ENCODE data around the gene NOC4L. TPM values are rescaled to one million over a fixed set of nuclear protein-coding genes. Genes with fewer than 3 reads are reported as not detected.

NOC4L gene
- total RNA-seq, 2 donors from 2014 or later = 10.9 to 18.1 TPM

DNA sequence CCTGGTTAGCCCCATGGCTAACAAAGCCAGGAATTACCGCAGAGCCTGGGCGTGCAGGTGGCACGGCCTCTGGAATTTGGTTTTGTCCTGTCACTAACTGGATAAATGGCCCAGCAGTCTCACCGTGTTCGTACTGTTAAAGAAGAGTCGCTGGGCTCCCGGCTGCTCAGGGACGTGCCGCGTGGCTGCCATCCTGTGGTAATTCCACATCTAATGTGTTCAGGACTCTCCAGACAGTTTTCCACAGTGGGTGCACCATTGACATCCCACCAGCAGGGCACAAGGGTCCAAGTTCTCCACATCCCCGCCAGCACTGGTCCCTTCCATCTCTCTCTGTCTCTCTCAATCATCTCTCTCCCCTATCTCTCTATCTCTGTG is 19.6 kb downstream of the NOC4L start:
- Histone ChIP-seq H3K4me3 (no peak overlapping the region), H3K36me3 (replicated peaks in 1 of 2; ENCODE audit: insufficient read depth in 1 of 2, low read depth in 2 of 2) (no peaks in the 10 kb centered on the region), H3K9me3 (no peaks in the 10 kb centered on the region), H3K4me1 (no peaks in the 10 kb centered on the region), H3K27me3 (no peaks in the 10 kb centered on the region), H3K27ac (no peak overlapping the region)
- TF ChIP-seq, protein P1, sequence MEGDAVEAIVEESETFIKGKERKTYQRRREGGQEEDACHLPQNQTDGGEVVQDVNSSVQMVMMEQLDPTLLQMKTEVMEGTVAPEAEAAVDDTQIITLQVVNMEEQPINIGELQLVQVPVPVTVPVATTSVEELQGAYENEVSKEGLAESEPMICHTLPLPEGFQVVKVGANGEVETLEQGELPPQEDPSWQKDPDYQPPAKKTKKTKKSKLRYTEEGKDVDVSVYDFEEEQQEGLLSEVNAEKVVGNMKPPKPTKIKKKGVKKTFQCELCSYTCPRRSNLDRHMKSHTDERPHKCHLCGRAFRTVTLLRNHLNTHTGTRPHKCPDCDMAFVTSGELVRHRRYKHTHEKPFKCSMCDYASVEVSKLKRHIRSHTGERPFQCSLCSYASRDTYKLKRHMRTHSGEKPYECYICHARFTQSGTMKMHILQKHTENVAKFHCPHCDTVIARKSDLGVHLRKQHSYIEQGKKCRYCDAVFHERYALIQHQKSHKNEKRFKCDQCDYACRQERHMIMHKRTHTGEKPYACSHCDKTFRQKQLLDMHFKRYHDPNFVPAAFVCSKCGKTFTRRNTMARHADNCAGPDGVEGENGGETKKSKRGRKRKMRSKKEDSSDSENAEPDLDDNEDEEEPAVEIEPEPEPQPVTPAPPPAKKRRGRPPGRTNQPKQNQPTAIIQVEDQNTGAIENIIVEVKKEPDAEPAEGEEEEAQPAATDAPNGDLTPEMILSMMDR (IDR thresholded peaks at IDR 0.05) = peak in 1 of 7 experiments; percentile 6
- TF ChIP-seq POLR2A (IDR thresholded peaks at IDR 0.05) = no peak
- 32 to 38% methylated on average over 8 to 11 of the region's 11 CpGs for WGBS, 2 donors
- DNase-seq (no peak), ATAC-seq (no peak)
- intact Hi-C loops (cut with DNase I) = no loop called here

DNA sequence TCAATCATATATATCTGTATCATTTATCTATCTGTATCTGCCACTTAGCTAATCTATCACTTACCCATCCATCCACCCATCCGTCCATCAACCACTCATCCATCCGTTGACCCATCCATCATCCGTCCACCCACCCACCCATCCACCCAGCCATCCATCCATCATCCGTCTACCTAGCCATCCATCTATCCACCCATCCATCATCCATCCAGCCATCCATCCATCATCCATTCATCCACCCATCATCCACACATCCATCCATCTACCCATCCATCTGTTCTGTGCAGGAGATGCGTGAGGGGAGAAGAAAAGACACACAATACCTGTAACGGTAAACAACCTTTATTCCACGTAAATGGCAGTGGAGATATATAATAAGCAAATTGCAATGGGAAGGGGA is 20.2 kb downstream of the NOC4L start:
- Histone ChIP-seq H3K36me3 (replicated peaks in 1 of 2; ENCODE audit: insufficient read depth in 1 of 2, low read depth in 2 of 2) (no peaks in the 10 kb centered on the region), H3K4me1 (no peaks in the 10 kb centered on the region), H3K27ac (no peak overlapping the region), H3K4me3 (no peak overlapping the region), H3K27me3 (no peaks in the 10 kb centered on the region), H3K9me3 (no peaks in the 10 kb centered on the region)
- no peak for DNase-seq
- WGBS, 2 donors = 70 to 75% methylated on average over 7 of the region's 7 CpGs
- ATAC-seq = no peak
- no peak for TF ChIP-seq POLR2A (IDR thresholded peaks at IDR 0.05)
- TF ChIP-seq, protein P1 (IDR thresholded peaks at IDR 0.05) = no peak
- intact Hi-C loops (cut with DNase I) = no loop called here

DNA sequence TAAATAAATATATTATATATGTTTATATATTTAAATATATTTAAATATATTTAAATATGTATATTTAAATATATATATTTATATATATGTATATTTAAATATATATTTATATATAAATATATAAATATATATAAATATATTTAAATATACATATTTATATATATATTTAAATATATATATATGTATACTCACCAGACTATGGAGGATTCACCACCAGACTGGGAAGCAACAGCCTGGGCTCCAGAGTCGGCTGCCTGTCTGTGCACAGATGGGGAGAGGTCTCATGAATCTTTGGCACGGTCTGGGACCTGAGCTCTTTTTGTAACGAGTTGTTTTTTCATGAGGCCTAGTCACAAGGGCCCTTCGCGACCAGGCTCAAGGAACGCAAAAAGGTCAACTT is 21.3 kb downstream of the NOC4L start:
- peaks cover 0 to 2% of the 10 kb centered on the region in 2 donors for H3K27me3 ChIP-seq
- WGBS, 2 donors = 95% methylated on average over 6 of the region's 6 CpGs
- no peak overlapping the region for H3K27ac ChIP-seq
- H3K36me3 ChIP-seq (replicated peaks in 1 of 2; ENCODE audit: insufficient read depth in 1 of 2, low read depth in 2 of 2) = no peaks in the 10 kb centered on the region
- H3K4me1 ChIP-seq = no peaks in the 10 kb centered on the region
- DNase-seq = no peak
- no peak overlapping the region for H3K4me3 ChIP-seq
- TF ChIP-seq, protein P1 (IDR thresholded peaks at IDR 0.05) = no peak
- TF ChIP-seq POLR2A (IDR thresholded peaks at IDR 0.05) = no peak
- no peak for ATAC-seq
- no peaks in the 10 kb centered on the region for H3K9me3 ChIP-seq
- intact Hi-C loops (cut with DNase I) = no loop called here

DNA sequence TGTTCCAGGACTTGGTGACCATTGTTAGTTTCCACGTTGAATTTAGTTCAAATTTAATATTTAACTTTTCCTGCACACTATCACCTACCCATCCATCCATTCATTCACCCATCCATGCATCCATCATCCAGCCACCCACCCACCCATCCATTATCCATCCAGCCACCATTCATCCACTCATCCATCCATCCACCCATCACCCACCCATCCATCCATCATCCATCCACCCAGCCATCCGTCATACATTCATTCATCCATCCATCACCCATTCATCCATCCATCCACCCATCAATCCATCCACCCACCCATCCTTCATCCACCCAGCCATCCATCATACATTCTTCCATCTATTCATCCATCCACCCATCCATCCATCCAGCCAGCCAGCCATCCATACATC is 21.8 kb downstream of the NOC4L start:
- ATAC-seq (no peak), DNase-seq (no peak)
- Histone ChIP-seq H3K27me3 (peaks cover 0 to 7% of the 10 kb centered on the region in 2 donors), H3K4me1 (no peaks in the 10 kb centered on the region), H3K36me3 (replicated peaks in 1 of 2; ENCODE audit: insufficient read depth in 1 of 2, low read depth in 2 of 2) (no peaks in the 10 kb centered on the region), H3K27ac (no peak overlapping the region), H3K4me3 (no peak overlapping the region), H3K9me3 (no peaks in the 10 kb centered on the region)
- intact Hi-C loops (cut with DNase I) = no loop called here
- TF ChIP-seq POLR2A (IDR thresholded peaks at IDR 0.05) = no peak
- TF ChIP-seq, protein P1 (IDR thresholded peaks at IDR 0.05) = no peak
- WGBS, 2 donors = 78 to 92% methylated on average over 2 of the region's 2 CpGs

DNA sequence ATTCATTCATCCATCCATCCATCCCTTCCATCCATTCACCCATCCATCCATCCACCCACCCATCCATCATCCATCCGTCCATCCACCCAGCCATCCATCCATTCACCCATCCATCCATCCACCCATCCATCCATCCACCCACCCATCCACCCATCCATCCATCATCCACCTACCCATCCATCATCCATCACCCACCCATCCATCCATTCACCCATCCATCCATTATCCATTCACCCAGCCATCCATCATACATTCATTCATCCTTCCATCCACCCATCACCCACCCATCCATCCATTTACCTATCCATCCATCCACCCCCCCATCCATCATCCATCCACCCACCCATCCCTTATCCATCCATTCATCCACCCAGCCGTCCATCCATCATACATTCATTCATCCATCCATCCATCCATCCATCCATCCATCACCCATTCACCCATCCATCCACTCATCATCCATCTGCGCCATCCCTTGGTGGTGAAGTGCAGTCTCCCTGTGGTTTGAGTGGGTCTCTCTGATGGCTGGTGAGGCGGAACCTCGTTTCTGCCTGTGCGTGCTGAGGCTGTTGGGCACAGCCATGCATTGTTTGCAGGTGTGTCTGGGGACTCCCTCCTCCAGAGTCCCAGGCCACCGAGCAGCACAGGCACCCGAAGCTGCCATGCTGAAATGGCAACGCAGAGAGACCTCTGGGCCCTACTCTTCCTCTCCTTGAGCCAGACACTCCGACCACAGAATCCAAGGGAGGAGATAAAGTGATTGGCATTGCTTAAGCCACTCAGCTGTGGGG is 22.7 kb downstream of the NOC4L start:
- ATAC-seq (no peak), DNase-seq (no peak)
- H3K4me1 ChIP-seq = no peaks in the 10 kb centered on the region
- no peaks in the 10 kb centered on the region for H3K9me3 ChIP-seq
- no peak overlapping the region for H3K27ac ChIP-seq
- intact Hi-C loops (cut with DNase I) = no loop called here
- TF ChIP-seq, protein P1 (IDR thresholded peaks at IDR 0.05) = no peak
- TF ChIP-seq POLR2A (IDR thresholded peaks at IDR 0.05) = no peak
- no peaks in the 10 kb centered on the region for H3K36me3 ChIP-seq (replicated peaks in 1 of 2; ENCODE audit: insufficient read depth in 1 of 2, low read depth in 2 of 2)
- WGBS, 2 donors = 80 to 86% methylated on average over 6 to 10 of the region's 10 CpGs
- H3K4me3 ChIP-seq = no peak overlapping the region
- H3K27me3 ChIP-seq = peaks cover 0 to 13% of the 10 kb centered on the region in 2 donors

All from body of pancreas (tissue), 4 donors.